D721Med (cell line): ENCODE data around the gene KLKB1.

Experiments
- DNase-seq: peaks from one replicate; pipeline ENCODE4 v3.0.0; 2011; ENCODE audit warnings: low spot score; ENCODE audit not compliant: insufficient read length
- FAIRE-seq: peaks from 2 replicates; lab custom pipeline; 2011; peaks lifted over from hg19 to GRCh38; lab: Jason Lieb, UNC
- TF ChIP-seq, protein P1 (sequence below): IDR thresholded peaks from 2 replicates; pipeline ENCODE4 v1.5.1; 2012; ENCODE audit warnings: mild to moderate bottlenecking, control low read depth; ENCODE audit not compliant: insufficient read depth; ENCODE audit errors: missing control alignments

The KLKB1 gene

DNA sequence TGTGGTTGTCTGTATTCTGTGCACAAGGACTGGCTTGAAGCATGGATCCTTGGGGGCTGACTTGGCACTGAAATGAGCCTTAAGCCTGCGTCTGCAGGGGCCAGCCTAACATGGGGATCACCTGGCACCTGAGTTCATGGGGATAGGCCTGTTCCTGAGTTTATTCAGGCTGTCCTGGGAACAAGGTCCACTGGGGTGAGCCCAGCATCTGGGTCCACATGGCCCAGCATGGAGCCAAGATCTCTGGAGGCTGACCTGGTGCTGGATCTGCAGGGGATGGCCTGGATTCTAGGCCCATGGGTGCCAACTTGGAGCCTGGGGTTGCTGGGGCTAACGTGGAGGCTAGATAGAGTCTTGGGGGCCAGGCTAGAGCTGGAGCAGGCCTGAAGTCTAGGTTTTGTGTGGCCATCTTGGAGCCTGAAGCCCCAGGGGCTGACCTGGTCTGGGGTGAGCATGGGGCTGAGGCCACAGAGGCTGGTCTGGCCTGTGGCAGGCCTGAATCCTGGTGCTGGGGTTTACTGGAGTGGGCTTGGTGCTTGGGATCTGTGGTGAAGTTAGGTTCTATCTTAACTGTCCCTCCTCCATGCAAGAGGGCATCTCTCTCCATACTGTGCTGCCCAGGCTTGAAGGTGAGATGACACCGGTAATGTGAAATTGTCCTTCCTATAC, 652 bp upstream of the KLKB1 start:
- DNase-seq: no peak
- TF ChIP-seq, protein P1, sequence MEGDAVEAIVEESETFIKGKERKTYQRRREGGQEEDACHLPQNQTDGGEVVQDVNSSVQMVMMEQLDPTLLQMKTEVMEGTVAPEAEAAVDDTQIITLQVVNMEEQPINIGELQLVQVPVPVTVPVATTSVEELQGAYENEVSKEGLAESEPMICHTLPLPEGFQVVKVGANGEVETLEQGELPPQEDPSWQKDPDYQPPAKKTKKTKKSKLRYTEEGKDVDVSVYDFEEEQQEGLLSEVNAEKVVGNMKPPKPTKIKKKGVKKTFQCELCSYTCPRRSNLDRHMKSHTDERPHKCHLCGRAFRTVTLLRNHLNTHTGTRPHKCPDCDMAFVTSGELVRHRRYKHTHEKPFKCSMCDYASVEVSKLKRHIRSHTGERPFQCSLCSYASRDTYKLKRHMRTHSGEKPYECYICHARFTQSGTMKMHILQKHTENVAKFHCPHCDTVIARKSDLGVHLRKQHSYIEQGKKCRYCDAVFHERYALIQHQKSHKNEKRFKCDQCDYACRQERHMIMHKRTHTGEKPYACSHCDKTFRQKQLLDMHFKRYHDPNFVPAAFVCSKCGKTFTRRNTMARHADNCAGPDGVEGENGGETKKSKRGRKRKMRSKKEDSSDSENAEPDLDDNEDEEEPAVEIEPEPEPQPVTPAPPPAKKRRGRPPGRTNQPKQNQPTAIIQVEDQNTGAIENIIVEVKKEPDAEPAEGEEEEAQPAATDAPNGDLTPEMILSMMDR: no peak
- FAIRE-seq: no peak

DNA sequence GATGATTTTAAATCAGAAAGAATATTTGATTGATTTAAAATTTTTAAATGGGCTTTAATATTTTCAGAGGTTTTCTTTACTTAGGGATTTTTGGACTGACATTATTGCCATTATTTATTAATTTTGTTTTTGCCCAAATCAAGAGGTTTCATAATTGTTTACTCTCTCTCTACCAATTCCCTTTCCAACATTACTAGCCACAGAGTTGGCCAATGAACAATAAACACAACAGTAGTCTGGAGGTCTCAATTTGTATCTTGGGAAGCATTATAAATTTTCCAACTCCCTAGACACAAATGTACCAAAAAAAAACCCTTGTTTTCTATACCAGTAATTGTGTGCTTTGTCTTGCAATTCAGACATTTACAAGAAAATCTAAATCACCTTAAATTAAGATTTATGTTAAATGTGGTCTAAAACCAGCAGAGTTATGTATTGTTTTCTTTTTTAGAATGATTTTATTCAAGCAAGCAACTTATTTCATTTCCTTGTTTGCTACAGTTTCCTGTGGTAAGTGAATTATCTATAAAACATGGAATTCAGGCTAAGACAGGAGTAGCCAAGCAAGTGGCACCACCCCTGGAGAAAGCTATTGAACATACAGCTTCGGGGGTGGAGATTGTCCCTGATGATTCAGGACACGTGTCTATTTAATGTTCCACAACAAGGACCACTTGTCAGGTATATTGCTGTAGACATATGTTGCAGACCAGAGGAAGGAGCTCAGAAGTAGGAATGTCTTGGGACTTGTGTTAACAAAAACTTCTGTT, 622 bp downstream of the KLKB1 start:
- FAIRE-seq (no peak), DNase-seq (no peak)
- TF ChIP-seq, protein P1: no peak

- TF ChIP-seq, protein P1: no peak
- no peak for FAIRE-seq
Measured at GRCh38 chr4:186228514-186228894, 1.2 kb downstream of the KLKB1 start.

DNA sequence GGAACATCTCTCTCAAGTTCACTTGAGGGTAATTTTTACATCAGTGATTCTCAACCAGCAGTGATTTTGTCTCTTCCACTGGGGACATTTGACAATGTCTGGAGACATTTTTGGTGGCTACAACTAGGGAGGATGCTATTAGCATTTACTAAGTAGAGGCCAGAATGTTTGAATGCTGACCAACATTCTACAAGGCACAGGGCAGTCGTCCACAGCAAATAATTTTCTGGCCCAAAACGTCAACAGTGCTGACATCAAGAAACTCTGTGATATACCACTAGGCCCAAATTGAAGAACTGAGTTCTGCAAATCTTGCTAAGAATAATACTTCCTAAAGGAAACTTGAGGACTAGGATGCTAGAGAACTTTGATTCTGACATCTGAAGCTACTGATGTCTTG, 7.1 kb downstream of the KLKB1 start:
- FAIRE-seq (no peak), DNase-seq (no peak)
- TF ChIP-seq, protein P1: no peak

More at GRCh38 chr4:186228514-186228894, 1.2 kb downstream of the KLKB1 start:
- no peak for DNase-seq

GRCh38 chr4:186236126-186236525, 8.8 kb downstream of the KLKB1 start:
- FAIRE-seq (no peak), DNase-seq (no peak)
- TF ChIP-seq, protein P1: no peak

DNA sequence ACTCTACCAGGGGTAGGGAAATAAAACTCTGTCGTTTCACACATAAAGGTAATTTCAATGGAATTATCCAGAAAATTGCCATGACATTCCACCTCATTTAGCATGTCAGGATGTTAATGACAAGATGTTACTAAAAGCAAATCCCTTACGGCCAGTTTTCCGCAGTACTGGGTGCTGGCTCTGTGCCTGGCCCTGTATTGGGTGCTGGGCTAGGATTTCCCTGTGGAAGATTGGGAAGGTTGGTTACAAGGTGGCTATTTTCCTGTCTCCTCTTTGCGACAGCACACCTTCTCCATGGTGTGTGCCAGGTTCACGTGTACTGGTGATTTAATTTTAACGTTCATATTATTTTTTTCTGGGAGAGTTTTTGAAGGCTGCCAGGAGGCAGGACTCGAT, 13.1 kb downstream of the KLKB1 start:
- FAIRE-seq (no peak), DNase-seq (no peak)
- TF ChIP-seq, protein P1: no peak
